Measurements from ENCODE around the gene SPAG6.

The SPAG6 gene

GRCh38 chr10:22460101-22460500, 114.8 kb downstream of the SPAG6 start:
- DNase-seq (ENCODE audit: low read depth) = no peak

GRCh38 chr10:22460531-22461403, 115.5 kb downstream of the SPAG6 start:
- DNase-seq (ENCODE audit: low read depth) = no peak

- no peak for DNase-seq (ENCODE audit: low read depth)
Observed at GRCh38 chr10:22461891-22462290, 116.6 kb downstream of the SPAG6 start.

DNA sequence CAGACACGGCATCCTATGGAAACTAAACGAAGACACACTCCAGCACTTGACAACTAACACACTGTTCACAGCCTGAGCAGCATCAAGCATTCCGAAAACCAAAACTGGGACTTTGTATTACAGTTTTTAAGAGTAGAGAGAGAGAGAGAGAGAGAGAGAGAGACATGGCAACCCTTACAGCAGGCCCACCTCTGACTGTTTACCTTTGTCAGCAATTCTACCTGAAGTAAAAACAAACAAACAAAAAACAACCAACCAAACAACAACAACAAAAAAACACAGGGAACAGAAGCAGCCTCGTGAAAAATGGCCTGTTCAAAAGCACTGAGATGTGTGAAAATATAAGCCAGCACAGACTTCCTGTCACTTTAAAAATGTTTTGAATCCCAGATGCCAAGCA, 118.0 kb downstream of the SPAG6 start:
- DNase-seq (ENCODE audit: low read depth) = no peak

DNA sequence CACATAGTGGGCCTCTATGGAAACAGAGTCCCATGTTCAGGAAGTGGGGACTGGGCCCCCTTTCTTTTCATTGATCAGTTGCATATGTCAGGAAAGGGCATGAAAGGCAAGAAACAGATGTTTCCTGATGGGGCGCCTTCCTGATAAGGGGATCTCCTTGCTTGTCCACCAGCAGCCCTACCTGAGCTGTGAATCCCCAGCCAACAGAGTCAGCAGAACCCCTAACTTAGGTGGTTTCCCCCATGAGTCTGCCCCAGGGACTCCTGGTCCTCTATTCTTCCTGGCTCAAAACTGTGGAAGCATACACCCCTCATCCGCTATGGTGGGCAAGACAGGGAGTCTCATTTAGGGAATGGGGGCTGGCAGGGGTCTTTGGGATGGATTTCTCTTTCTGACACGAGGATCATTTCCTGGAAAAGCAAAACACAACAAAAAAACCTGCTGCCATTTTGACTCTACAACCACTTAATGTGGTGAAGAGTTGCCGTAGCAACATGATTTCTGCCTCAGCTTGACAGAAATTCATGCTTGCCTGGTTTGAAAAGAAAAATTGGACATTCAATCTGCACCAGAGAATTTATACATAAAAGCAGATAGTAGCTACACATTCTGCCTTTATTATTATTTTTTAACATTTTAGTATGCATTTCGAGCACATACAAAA, 119.8 kb downstream of the SPAG6 start:
- DNase-seq (ENCODE audit: low read depth) = no peak

- DNase-seq (ENCODE audit: low read depth) = no peak
Observed at GRCh38 chr10:22466763-22467334, 121.6 kb downstream of the SPAG6 start.

Data from GM04504 (cell line).